SK-N-SH (cell line): ENCODE data around the gene GLDC. TPM values are rescaled to one million over a fixed set of nuclear protein-coding genes. Genes with fewer than 3 reads are reported as not detected.

Experiments used
- CTCF ChIA-PET: fragments of 300-600, 350-600 bp; formaldehyde crosslinking; extraction: SDS; loops from one replicate; lab custom pipeline; 2021; lab: Yijun Ruan, JAX
- POLR2A ChIA-PET: fragments of 350-600 bp; sonication (Branson Sonifier 250); formaldehyde crosslinking; extraction: SDS; loops from one replicate; lab custom pipeline; 2020; ENCODE audit warnings: antibody characterized with exemption, inconsistent platforms; lab: Yijun Ruan, JAX
- DNase-seq: peaks from one replicate; pipeline ENCODE4 v3.0.0; 2012
- H2AFZ ChIP-seq: fragments of 200-600 bp; sonication (generic); 2 replicates; pipeline ENCODE4 v1.8.1; 2016; ENCODE audit warnings: antibody characterized with exemption, mild to moderate bottlenecking, low read depth
- H3F3A ChIP-seq: fragments of 200-600 bp; sonication (generic); replicated peaks from 2 replicates; pipeline ENCODE3; 2016; ENCODE audit warnings: antibody characterized with exemption, mild to moderate bottlenecking; ENCODE audit not compliant: insufficient read depth
- H3K27ac ChIP-seq, 2 experiments: fragments of 200-500 bp in 1 of 2; fragments of 200-600 bp in 1 of 2; sonication (Bioruptor generic) in 1 of 2; sonication (generic), shearing (Covaris generic) in 1 of 2; 2 replicates each; pipeline versions ENCODE4 v1.5.1 to v1.6.1; 2014 to 2016; ENCODE audit warnings: low read depth in 2 of 2, inconsistent platforms in 1 of 2, low read length in 1 of 2, mild to moderate bottlenecking in 1 of 2, mixed read lengths in 1 of 2
- H3K27me3 ChIP-seq: fragments of 200-600 bp; sonication (generic), shearing (Covaris generic); 2 replicates; pipeline ENCODE4 v1.6.1; 2016; ENCODE audit warnings: mixed run types; ENCODE audit not compliant: insufficient read depth
- H3K36me3 ChIP-seq, 2 experiments: fragments of 200-500 bp in 1 of 2; fragments of 200-600 bp in 1 of 2; sonication (Bioruptor generic) in 1 of 2; sonication (generic) in 1 of 2; replicated peaks in 1 of 2; 2 replicates each; pipeline versions ENCODE3 to v1.5.1; 2014 to 2016; ENCODE audit warnings: low read length in 1 of 2, mild to moderate bottlenecking in 1 of 2; ENCODE audit not compliant: insufficient read depth in 2 of 2, control insufficient read depth in 1 of 2
- H3K4me1 ChIP-seq, 2 experiments: fragments of 200-500 bp in 1 of 2; fragments of 200-600 bp in 1 of 2; sonication (Bioruptor generic) in 1 of 2; sonication (generic), shearing (Covaris generic) in 1 of 2; 2 replicates each; pipeline versions ENCODE4 v1.5.1 to v1.6.1; 2014 to 2016; ENCODE audit warnings: low read depth in 1 of 2, low read length in 1 of 2, mixed run types in 1 of 2; ENCODE audit not compliant: insufficient read depth in 2 of 2, control insufficient read depth in 1 of 2
- H3K4me2 ChIP-seq: fragments of 200-600 bp; sonication (generic), shearing (Covaris generic); 2 replicates; pipeline ENCODE4 v1.6.1; 2017; ENCODE audit warnings: mixed run types
- H3K4me3 ChIP-seq, 2 experiments: fragments of 200-500 bp in 1 of 2; fragments of 200-600 bp in 1 of 2; sonication (Bioruptor generic) in 1 of 2; sonication (generic), shearing (Covaris generic) in 1 of 2; 2 replicates each; pipeline versions ENCODE4 v1.5.1 to v1.8.1; 2014 to 2016; ENCODE audit warnings: low read depth in 2 of 2, inconsistent platforms in 1 of 2, low read length in 1 of 2, mild to moderate bottlenecking in 1 of 2, mixed read lengths in 1 of 2, moderate library complexity in 1 of 2
- H3K79me2 ChIP-seq: fragments of 200-600 bp; sonication (generic); 2 replicates; pipeline ENCODE4 v1.8.1; 2017; ENCODE audit warnings: mild to moderate bottlenecking; ENCODE audit not compliant: insufficient read depth
- H3K9ac ChIP-seq: fragments of 200-600 bp; sonication (generic); 2 replicates; pipeline ENCODE4 v1.6.1; 2017; ENCODE audit warnings: mixed run types
- H3K9me2 ChIP-seq: fragments of 200-600 bp; sonication (generic); 2 replicates; pipeline ENCODE4 v1.6.1; 2017; ENCODE audit warnings: mixed run types
- H3K9me3 ChIP-seq: fragments of 200-600 bp; sonication (generic); 2 replicates; pipeline ENCODE4 v1.6.1; 2017; ENCODE audit warnings: mixed run types, mild to moderate bottlenecking, moderate library complexity
- H4K20me1 ChIP-seq: fragments of 200-600 bp; sonication (generic); 2 replicates; pipeline ENCODE4 v1.6.1; 2017; ENCODE audit warnings: mild to moderate bottlenecking, mixed run types; ENCODE audit not compliant: insufficient read depth
- CTCF ChIP-seq: fragments of 200-600 bp; sonication (generic); IDR thresholded peaks from 2 replicates; pipeline ENCODE4 v1.6.1; 2017; ENCODE audit warnings: antibody characterized with exemption, mild to moderate bottlenecking, moderate library complexity
- EP300 ChIP-seq, 2 experiments: IDR thresholded peaks; 2 replicates each; pipeline versions ENCODE4 v1.4.0 to v1.6.1; 2012; ENCODE audit warnings: borderline replicate concordance in 1 of 2, low read depth in 1 of 2, low read length in 1 of 2
- FOSL2 ChIP-seq: IDR thresholded peaks from 2 replicates; pipeline ENCODE4 v1.4.0; 2012; ENCODE audit warnings: low read depth, mild to moderate bottlenecking, moderate library complexity, borderline replicate concordance
- FOXJ3 ChIP-seq: sonication (generic); formaldehyde crosslinking; IDR thresholded peaks from 2 replicates; pipeline ENCODE4 v1.5.1; 2020; ENCODE audit warnings: mild to moderate bottlenecking, missing genetic modification reagents
- FOXM1 ChIP-seq: IDR thresholded peaks from 2 replicates; pipeline ENCODE4 v1.4.0; 2012; ENCODE audit warnings: low read depth, mild to moderate bottlenecking
- GATA2 ChIP-seq: sonication (generic); formaldehyde crosslinking; IDR thresholded peaks from 2 replicates; pipeline ENCODE4 v1.5.0; 2020; ENCODE audit warnings: mild to moderate bottlenecking, missing genetic modification reagents
- JUND ChIP-seq: IDR thresholded peaks from 2 replicates; pipeline ENCODE4 v1.4.0; 2012
- MEF2A ChIP-seq: IDR thresholded peaks from 2 replicates; pipeline ENCODE4 v1.4.0; 2012; ENCODE audit warnings: low read depth, borderline replicate concordance
- MXI1 ChIP-seq: IDR thresholded peaks from 2 replicates; pipeline ENCODE4 v1.6.1; 2012; ENCODE audit warnings: mild to moderate bottlenecking, low read depth, low read length, improper control_type of control experiment
- NRF1 ChIP-seq: IDR thresholded peaks from 2 replicates; pipeline ENCODE4 v1.6.1; 2012; ENCODE audit warnings: low read depth, mild to moderate bottlenecking, low read length
- POLR2AphosphoS5 ChIP-seq: IDR thresholded peaks from 2 replicates; pipeline ENCODE4 v1.6.1; 2012; ENCODE audit warnings: low read depth, low read length
- SMC3 ChIP-seq: IDR thresholded peaks from 2 replicates; pipeline ENCODE4 v1.6.1; 2012; ENCODE audit warnings: low read depth, low read length, improper control_type of control experiment
- TAF1 ChIP-seq: IDR thresholded peaks from 2 replicates; pipeline ENCODE4 v1.6.1; 2012; ENCODE audit warnings: low read depth, mild to moderate bottlenecking, low read length, moderate library complexity, borderline replicate concordance
- TCF12 ChIP-seq: IDR thresholded peaks from 2 replicates; pipeline ENCODE4 v1.4.0; 2012
- WGBS: methylation state at CpG from one replicate; pipeline ENCODE4 v1.1.6; 2017; ENCODE audit warnings: low lambda C conversion rate; 5-methylcytosine and 5-hydroxymethylcytosine counted together
- polyA plus RNA-seq, 3 experiments: library from polyadenylated mRNA; depleted of rRNA; stranded (reverse); fragments of >200 nt; gene quantifications; 2 replicates each; pipeline ENCODE4 v1.2.3, GENCODE V29; 2012
- TF ChIP-seq, protein P1 (sequence below): IDR thresholded peaks from 2 replicates; pipeline ENCODE4 v1.6.1; 2012; ENCODE audit warnings: mild to moderate bottlenecking, low read depth, low read length, moderate library complexity
- TF ChIP-seq, protein P2 (sequence below): fragments of 150-350 bp; IDR thresholded peaks from 2 replicates; pipeline ENCODE4 v1.6.1; 2016; ENCODE audit warnings: mild to moderate bottlenecking, low read depth, low read length

Gene GLDC
- polyA plus RNA-seq, 1 of the 3 experiments (the other 2 are of a cell fraction), result 4.1 TPM

DNA sequence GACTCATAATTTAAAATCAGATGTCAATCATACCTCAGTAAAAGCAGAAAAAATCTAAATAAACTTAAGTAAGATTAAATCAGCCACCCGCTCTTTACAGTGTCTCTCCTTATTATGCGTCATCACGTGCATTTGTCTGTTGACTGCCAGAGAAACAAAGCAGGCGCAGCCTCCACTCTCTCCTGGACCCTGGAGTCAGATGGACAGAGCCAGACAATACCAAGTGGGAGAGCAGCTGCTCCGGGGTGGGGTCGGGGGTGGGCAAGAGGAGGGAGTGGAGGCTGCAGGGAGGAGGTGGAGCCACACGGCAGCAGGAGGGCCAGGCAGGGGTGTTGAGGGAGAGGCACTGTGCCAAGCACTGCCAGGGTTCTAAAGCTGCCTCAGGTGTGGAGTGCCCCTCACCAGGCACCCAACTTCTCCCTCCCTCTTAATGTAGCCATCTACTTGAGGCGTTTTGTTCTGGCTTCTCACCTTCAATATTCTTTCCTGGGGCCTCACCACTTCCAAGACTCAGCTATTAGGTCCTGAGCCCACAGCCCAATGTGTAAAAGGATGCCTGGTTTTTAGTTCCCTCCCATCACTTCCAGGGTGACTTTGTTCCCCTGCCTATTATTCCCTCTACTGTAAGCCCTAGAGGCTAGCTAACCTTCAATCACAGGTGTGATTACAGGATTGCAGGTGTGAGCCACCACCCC, 96.3 kb downstream of the GLDC start:
- H3K9me3 ChIP-seq, result no peaks in the 10 kb centered on the region
- H3F3A ChIP-seq, result peaks cover 26% of the 10 kb centered on the region
- H3K4me1 ChIP-seq, result peaks cover 15 to 24% of the 10 kb centered on the region in 2 experiments
- no peaks in the 10 kb centered on the region for H3K9me2 ChIP-seq
- H3K27ac ChIP-seq, result peak overlapping the region in 1 of 2 experiments; percentile 29; a peak in 1 of 4 replicates
- POLR2A ChIA-PET, result no interaction called here
- TF ChIP-seq TAF1 (no peak), SMC3 (no peak), FOXJ3 (CRISPR knock-in tag) (no peak), FOXM1 (no peak), EP300 (IDR thresholded peaks at IDR 0.05; ENCODE audit: borderline replicate concordance in 1 of 2, low read depth in 1 of 2, low read length in 1 of 2) (no peak), GATA2 (CRISPR knock-in tag) (no peak), POLR2AphosphoS5 (no peak), TCF12 (no peak), MXI1 (no peak), JUND (no peak), NRF1 (no peak), MEF2A (no peak), CTCF (no peak), FOSL2 (no peak)
- TF ChIP-seq, protein P1, sequence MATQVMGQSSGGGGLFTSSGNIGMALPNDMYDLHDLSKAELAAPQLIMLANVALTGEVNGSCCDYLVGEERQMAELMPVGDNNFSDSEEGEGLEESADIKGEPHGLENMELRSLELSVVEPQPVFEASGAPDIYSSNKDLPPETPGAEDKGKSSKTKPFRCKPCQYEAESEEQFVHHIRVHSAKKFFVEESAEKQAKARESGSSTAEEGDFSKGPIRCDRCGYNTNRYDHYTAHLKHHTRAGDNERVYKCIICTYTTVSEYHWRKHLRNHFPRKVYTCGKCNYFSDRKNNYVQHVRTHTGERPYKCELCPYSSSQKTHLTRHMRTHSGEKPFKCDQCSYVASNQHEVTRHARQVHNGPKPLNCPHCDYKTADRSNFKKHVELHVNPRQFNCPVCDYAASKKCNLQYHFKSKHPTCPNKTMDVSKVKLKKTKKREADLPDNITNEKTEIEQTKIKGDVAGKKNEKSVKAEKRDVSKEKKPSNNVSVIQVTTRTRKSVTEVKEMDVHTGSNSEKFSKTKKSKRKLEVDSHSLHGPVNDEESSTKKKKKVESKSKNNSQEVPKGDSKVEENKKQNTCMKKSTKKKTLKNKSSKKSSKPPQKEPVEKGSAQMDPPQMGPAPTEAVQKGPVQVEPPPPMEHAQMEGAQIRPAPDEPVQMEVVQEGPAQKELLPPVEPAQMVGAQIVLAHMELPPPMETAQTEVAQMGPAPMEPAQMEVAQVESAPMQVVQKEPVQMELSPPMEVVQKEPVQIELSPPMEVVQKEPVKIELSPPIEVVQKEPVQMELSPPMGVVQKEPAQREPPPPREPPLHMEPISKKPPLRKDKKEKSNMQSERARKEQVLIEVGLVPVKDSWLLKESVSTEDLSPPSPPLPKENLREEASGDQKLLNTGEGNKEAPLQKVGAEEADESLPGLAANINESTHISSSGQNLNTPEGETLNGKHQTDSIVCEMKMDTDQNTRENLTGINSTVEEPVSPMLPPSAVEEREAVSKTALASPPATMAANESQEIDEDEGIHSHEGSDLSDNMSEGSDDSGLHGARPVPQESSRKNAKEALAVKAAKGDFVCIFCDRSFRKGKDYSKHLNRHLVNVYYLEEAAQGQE, result no peak
- TF ChIP-seq, protein P2, sequence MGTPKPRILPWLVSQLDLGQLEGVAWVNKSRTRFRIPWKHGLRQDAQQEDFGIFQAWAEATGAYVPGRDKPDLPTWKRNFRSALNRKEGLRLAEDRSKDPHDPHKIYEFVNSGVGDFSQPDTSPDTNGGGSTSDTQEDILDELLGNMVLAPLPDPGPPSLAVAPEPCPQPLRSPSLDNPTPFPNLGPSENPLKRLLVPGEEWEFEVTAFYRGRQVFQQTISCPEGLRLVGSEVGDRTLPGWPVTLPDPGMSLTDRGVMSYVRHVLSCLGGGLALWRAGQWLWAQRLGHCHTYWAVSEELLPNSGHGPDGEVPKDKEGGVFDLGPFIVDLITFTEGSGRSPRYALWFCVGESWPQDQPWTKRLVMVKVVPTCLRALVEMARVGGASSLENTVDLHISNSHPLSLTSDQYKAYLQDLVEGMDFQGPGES, result no peak
- H3K79me2 ChIP-seq, result no peaks in the 10 kb centered on the region
- H4K20me1 ChIP-seq, result no peaks in the 10 kb centered on the region
- H3K4me2 ChIP-seq, result no peak overlapping the region
- no peaks in the 10 kb centered on the region for H3K27me3 ChIP-seq
- DNase-seq, result peak; percentile 45
- CTCF ChIA-PET, result interaction anchor here (1.0 to 1.3 kb wide), 2 partner anchors 36 to 196 kb away, joined by 4 read pairs; no protein-coding TSS in a partner anchor
- H3K36me3 ChIP-seq, result no peaks in the 10 kb centered on the region
- H3K9ac ChIP-seq, result no peak overlapping the region
- WGBS, result 58% methylated on average over 8 of the region's 8 CpGs
- no peak overlapping the region for H3K4me3 ChIP-seq
- no peak overlapping the region for H2AFZ ChIP-seq
